ENCODE results near the gene GTF3C1.
"Not testable (repeated sequence)": the region's sequence is repeated elsewhere in the genome, so short reads cannot be mapped to it uniquely, and the experiment has no call there.

Gene GTF3C1

DNA sequence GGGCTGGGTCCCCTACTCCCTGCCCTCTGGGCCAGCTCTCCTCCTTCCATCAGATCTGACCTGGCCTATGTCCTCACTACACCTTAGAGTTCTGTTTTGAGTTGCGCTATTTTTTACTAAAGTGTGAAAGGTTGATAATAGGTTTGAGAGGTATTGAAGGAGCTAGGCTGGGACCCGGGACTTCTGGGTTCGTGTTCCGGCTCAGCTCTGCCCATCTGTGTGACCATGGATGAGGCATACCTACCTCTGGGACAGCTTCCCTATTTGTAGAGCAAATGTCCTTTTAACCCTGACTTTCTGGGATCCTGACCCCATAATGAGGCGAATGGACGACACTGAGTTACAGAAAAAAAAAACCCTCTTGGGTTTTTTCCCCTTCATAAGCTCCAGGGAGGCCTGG lies 111.8 kb downstream of the GTF3C1 start:
- DNase-seq, result no peak

DNA sequence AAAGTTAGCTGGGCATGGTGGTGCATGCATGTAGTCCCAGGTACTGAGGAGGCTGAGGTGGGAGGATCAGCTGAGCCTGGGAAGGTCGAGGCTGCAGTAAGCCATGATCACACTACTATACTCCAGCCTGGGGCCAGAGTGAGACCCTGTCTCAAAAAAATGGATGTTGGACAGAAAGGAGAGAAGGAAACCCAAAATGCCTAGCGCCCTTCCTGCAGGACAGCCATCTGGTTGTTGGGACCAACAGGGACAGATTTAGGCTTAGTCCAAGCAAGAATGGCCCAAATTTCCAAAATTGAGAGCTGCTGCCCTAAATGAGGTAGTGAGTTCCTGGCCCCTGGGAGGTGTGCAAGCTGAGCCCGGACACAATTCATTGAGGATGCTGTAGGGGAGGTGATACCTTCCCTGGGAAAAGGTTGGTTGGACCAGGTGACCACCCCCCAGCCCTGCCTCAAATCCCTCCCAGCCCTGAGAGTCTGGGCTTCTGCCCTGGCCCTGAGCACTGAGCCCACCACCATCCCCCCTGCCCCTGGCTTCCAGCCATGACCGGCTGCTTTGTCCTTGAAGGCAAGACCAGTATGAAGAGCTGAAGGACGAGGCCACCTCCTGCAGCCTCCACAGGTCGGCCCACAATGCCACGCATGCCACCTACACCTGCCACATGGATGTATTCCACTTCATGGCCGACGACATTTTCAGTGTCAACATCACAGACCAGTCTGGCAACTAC lies 112.6 kb downstream of the GTF3C1 start:
- no peak for DNase-seq

DNA sequence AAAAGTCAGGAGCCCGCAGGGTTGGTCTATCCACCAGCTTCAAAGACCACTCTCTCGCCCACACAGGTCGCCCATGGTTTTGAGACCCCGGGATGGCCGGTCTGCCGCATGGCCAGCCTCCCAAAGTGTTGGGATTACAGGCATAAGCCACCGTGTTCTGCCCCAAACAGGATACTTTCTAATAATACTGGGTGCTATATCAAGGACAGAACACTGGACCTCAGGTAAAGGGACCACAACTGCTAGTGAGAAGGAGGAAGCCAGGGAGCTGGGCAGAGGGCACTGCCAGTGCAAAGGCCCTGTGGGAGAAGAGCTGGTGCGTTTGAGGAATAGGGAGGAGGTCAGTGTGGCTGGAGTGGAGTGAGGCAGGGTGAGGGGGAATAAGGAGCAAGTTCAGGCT lies 113.6 kb downstream of the GTF3C1 start:
- no peak for DNase-seq

DNA sequence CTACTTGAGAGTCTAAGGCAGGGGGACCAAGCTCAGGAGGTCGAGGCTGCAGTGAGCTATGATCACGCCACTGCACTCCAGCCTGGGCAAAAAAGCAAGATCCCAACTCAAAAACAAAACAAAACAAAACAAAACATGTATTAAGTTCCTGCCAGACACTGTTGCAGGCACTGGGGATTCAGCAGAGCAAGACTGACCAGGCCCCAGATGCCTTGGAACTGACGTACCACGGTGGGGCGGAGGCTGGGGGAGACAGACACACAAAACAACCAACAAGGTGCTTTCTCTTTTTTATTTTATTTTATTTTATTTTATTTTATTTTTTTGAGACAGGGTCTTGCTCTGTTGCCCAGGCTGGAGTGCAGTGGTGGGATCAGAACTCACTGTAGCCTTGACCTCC lies 114.6 kb downstream of the GTF3C1 start:
- not testable (repeated sequence) for DNase-seq

DNA sequence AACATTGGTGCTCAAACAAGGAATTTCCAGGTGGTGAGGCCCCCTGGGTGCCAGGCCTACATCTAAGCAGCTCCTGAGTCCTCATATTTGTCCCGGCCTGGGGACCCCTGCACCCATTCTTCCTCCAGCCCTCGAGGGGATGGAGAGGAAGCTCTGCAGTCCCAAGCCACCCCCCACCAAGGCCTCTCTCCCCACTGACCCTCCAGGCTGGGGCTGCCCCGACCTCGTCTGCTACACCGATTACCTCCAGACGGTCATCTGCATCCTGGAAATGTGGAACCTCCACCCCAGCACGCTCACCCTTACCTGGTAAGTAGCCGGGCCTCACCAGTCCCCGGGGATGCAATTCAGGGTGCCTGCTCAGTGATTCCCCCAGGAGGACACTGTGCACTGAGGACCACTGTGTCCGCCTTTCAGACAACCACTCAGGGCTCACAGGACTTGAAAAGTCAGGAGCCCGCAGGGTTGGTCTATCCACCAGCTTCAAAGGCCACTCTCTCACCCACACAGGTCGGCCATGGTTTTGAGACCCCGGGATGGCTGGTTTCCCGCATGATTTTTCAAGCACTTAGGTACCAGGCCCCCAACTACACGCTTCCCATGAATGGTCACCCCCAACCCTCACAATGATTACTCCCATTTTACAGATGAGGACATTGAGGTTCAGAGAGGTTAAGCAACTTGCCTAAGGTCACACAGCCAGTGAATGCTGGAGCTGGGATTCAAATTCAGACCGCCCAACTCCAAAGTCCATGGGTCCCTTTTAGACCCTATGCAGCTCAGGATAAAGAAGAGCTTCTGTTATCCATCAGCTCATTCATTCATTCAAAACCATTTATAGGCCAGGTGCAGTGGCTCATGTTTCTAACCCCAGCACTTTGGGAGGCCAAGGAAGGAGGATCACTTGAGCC lies 115.3 kb downstream of the GTF3C1 start:
- DNase-seq, result no peak

DNA sequence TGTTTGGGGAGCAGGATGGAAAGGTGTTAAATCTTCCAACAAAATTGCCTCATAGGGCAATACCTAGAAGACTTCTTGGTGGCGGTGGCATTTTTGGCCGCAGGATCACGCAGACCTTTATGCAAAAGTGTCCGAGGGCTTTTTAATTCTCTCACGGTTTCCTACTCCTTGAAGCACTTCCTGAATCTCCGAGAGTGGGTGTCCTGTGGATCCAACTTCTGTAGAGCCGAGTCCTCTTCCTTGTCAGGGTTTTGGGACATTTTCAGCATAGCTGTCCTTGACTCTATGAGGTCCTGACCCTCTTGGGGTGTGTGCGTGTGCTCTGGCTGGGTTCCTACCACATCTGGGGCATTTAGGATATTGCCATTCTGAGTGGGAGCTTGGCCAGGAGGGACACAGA lies 116.1 kb downstream of the GTF3C1 start:
- DNase-seq, result no peak

DNA sequence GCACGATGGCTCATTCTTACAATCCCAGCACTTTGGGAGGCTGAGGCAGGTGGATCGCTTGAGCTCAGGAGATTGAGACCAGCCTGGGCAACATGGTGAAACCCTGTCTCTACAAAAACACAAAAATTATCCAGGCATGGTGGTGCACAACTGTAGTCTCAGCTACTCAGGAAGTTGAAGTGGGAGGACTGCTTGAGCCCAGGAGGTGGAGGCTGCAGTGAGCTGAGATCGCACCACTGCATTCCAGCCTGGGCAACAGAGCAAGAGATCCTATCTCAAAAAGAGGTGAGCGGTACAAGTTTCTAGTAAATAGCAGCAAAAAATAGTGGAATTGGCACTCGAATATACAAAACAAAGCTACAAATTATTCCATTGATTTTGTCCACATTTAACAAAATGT lies 116.5 kb downstream of the GTF3C1 start:
- not testable (repeated sequence) for DNase-seq

DNA sequence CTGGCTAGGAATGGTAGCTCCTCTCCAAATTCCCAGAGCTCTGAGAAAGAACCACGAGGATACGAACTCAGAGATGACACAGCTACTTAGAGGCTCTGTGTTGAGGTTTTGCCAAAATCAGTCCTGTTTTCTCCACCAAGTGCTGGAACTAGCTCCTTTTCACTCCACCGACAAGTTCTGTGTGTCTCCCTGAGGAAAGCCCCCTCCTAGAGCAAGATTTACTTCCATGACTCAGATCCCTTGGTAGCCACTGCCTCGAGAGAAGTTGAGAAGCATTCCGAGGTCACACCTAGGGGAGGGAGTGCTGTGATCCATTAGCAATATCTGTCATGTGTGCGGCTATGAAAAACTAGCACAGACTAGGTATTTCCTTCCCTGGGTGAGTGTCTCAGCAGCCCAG lies 117.2 kb downstream of the GTF3C1 start:
- no peak for DNase-seq

DNA sequence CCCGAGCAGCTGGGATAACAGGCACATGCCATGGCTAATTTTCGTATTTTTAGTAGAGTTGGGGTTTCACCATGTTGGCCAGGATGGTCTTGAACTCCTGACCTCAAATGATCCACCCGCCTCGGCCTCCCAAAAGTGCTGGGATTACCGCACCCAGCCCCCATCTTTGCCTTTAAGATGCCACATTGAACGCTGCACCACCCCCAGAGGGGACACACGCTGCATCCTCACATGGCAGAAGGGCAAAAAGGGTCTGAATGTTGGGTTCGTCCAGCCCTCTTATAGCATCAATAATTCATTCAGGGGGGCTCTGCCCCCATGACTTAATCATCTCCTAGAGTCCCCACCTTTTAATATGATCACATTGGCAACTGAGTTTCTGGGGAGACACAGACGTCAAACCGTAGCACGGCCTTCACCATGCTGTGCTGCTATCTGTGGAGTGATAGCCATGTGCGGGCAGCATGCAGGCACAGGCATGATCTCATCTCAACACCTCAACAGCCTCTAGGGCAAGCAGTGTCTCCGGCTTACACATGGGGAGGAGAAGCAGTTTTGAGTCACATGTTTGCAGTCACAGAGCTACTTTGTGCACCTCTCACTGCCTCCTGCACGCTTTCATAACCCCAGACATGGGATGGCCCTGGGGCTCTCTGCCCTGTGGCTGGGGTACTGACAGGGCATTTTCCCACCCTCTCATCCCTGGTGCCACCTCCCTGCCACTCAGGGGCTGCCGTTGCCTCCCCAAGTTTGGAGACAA lies 117.8 kb downstream of the GTF3C1 start:
- DNase-seq, result no peak

DNA sequence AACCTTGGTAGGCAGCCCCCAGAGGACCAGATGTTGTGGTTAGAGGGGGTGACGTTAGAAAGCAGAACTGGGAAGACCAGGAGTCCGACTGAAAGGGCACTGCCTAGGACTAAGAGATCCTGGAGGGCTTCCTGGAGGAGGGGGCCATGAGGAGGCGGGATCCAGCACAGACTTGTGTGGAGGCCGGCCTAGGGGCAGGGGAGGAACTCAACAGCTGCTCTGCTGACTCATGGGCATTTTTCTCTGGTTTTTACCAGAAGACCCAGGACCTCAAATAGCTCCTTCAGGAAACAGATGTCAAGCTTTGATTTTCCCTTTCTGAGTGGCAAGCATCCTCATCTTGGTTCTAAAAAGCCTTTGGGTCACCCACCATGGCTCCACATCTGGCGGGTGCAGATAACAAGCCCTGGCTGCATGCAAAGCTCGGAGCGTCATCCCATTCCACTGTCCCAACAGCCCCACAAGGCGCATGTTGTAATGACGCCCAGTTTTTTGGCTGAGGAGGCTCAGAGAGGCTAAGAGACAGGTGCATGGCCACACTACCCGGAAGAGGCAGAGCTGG lies 118.7 kb downstream of the GTF3C1 start:
- no peak for DNase-seq

DNA sequence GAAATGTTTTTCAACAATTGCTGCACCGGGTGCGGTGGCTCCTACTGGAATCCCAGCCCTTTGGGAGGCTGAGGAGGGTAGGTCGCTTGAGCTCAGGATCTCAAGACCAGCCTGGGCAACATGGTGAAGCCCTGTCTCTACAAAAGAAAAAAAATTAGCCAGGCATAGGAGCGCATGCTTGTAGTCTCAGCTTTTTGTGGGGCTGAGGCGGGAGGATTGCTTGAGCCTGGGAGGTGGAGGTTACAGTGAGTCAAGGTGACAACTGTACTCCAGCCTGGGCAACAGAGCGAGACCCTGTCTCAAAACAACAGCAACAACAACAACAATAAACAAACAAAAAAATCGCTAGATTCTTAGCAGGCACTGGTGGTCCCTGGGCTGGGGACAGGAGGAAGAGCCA lies 119.2 kb downstream of the GTF3C1 start:
- no peak for DNase-seq

DNA sequence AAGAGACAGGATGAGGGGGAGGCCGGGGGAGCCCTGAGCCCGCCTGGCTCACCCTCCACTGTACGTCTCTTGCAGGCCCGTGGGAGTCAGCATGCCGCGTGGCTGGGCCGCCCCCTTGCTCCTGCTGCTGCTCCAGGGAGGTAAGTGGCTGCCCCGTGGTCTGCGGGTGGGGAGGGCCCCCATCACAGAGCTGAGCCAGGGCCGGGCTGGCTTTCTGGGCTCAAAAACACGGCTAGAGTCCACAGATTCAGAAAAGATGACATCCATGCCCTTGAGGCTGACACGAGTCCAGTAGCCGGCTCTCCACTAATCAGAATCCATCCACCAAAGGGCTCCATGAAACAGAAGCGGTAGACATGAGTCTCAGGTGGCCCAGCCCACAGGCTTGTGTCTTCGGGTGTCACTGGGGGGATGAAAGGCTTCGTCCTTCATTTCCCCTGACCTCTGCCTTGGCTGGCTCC lies 119.7 kb downstream of the GTF3C1 start:
- no peak for DNase-seq

DNA sequence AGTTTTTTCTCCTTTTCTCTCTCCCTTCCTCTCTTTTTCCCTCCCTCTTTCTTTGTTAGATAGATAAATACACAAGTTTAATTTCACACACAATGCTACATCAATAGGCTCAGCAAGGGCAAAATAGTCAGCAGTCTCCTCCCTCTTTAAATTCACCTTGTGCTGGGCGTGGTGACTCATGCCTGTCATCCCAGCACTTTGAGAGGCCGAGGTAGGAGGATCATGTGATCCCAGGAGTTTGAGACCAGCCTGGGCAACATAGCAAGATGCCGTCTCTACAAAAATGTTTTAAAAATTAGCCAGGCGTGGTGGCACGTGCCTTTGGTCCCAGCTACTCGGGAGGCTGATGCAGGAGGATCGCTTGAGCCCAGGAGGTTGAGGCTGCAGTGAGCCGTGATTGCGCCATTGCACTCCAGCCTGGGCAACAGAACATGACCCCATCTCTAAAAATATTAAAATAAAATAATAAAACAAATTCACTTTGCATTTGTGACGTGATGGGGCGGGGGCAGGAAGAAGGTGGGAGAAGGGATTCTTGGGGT lies 120.3 kb downstream of the GTF3C1 start:
- DNase-seq, result no peak

DNA sequence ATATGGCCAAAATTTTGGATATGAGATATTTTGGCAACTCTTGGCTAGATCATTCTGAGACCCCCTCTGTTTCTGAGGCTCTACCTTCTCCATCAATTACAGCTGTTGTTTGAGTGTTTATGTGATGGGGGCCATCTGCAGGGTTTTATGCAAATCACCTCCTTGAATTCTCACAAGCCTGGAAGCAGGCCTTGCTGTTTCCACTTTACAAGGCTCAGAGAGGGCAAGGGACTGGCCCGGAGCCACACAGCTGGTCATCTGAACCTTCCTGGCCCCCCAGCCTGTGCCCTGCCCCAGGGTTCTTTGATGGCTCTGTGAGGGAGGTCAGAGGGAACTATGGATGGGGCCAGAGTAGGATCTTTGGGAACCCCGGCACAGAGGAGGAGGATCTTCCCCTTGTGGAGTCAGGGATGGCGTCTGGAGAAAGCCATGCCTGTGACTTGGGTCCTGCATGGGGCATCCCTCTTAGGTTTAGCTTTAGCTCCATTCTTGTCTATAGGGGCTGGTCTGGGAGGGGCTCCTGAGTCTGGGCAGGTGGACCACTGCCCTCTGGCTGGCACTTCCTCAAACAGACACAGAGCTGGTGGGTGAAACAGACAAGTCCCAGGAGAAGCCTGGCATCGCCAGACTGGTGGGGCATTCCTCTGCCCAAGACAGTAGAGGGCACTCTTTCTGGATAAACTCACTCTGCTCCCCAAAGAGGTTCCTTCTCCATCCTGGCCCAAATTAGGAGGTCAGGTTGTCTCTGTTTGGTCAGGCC lies 121.5 kb downstream of the GTF3C1 start:
- DNase-seq, result no peak

DNA sequence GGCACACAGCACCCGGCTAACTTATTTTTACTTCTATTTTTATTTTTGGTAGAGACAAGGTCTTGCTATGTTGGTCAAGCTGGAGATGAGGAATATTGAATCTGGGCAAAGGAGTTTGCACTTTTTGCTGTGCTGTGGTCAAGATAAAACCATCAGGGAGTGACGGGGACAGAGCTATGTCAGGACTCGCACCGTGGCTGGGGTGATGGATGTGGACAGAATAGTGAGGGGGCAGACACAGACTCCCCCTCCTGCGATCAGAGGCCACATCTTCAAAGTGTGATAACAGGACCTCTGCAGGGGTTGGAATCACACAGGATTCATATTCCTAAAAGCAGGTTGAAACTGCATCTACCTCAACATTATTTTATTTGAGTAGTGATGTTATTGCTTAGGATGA lies 122.2 kb downstream of the GTF3C1 start:
- DNase-seq, result no peak

DNA sequence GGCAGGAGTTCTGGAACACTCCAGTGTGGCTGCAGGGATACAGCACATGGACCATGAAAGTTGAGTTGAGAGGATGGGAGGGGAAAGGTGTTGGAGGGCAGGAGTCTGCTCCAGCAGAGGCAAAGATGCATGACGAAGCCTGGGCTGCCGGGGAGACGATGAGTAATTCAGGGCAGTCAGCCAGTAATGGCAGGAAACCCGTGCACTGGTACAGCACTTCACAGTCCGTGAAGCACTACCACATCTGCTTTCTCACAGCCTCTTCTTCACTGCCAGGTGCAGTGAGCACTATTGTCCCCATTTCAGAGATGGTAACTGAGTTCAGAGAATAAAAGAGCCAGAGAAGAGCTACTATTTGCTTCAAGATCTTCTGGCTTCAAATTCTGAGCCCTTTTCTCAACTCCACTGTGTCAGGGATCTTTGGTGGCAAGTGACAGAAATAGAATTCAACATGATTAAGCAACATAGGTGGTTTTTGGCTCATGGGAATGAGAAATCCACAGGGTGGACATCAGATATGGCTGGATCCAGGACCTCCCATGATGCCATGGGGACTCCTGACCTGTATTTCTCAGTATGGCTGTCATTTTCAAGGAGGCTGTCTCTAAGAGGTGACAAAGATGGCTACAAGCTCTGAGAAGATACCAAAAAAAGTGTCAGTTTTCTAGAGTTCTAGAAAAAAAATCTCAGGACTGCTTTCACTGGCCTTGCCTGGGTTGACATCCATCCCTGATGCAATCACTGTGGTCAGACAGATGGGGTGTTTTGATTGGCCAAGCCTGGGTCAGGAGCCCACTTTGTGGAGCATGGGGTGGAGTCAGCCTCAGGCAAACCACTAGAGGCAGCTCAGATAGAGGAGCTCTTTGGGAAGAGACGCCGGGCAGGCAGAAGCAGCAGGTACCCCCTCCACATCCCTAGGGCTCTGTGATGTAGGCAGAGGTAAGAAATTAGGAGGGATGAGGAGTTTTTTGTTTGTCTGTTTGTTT lies 123.0 kb downstream of the GTF3C1 start:
- DNase-seq, result peak; percentile 86

DNA sequence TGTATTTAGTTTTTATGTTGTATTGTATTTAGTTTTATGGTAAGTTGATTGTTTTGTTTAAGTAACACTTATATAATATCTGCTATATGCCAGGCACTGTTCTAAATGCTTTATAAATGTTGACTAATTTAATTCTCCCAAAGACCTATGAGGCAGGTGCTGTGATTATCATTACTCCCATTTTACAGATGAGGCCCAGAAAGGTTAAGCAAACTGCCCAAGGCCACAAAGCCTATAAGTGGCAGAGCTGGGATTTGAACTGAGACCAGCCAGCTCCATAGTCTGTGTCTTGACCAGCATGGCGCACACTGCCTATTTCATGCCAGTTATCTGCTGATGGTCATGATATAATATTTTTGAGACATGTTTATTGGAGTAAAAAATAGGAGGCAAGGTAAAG lies 123.8 kb downstream of the GTF3C1 start:
- DNase-seq, result no peak

DNA sequence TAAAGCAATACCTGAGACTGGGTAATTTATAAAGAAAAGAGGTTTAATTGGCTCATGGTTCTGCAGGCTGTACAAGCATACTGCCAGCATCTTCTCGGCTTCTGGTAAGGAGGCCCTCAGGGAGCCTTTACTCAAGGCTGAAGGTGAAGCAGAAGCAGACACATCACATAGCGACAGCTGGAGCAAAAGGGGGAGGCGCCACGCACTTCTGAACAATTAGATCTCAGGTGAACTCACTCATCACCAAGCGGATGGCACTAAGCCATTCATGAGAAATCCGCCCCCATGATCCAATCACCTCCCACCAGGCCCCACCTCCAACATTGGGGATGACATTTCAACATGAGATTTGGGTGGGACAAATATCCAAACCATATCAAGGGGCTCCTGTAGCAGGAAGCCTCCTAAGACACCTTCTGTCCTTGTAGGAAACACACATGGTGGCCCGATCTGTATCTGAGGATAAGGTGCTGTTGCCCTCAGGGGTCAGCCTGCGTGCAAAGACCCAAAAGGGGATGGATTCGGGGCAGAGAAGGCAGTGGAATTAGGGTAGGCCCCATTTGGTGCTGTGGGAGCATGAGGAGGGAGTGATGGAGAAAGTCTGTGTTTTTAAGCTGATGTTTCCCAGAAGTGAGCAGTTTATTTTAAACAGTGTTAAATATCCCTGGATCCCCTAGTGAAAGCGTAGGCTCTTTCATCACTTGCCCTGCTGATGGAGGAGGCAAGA lies 124.8 kb downstream of the GTF3C1 start:
- DNase-seq, result no peak

DNA sequence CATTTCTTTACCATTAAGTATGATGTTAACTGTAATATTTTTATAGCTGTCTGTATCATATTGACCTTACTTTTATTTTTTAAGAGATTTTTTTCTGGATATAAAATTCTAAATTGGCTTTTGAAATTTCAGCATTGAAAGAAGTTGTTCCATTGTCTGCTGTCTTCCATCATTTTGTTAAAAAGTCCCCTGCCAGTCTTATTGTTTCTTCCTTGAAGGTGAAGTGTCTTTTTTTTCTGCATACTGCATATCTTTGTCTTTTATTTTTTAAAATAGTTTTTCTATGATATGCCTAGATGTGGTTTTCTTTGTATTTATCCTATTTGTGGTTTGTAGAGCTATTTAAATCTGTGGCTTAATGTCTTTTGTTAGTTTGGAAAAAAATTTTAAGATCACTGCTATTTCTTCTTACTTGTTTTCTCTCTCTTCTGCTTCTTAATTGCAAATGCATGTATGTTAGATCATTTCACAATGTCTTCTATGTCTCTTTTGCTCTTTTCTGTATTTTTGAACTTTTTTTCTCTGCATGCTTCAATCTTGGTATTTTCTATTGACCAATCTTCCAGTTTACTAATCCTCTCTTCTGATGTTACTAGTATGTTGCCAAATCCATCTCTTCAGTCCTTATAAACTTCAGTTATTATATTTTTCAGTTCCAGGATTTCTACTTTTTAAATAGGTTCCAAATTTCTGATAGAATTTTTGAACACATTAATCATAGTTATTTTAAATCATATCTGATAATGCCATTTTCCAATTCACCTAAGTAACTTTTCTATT lies 127.6 kb downstream of the GTF3C1 start:
- no peak for DNase-seq
